Liver (tissue), 9 donors: Measurements from ENCODE around the gene CHD3. TPM values are rescaled to one million over a fixed set of nuclear protein-coding genes. Genes with fewer than 3 reads are reported as not detected.
A peak's percentile ranks its signal among the peaks of the same experiment; 100 is the strongest.

Experiments
- DNase-seq: peaks from one replicate; pipeline ENCODE4 v3.0.0-alpha.2; 2017; ENCODE audit warnings: low spot score
- H3K27ac ChIP-seq, 2 donors: one replicate each; pipeline ENCODE4 v1.7.0; 2013; ENCODE audit warnings: inconsistent platforms in 2 of 2, low read length in 2 of 2, control low read depth in 1 of 2, low read depth in 1 of 2, mild to moderate bottlenecking in 1 of 2
- H3K27me3 ChIP-seq, 4 donors: one replicate each; pipeline versions ENCODE4 v1.6.1 to v1.7.0; 2013; ENCODE audit warnings: low read length in 3 of 4, inconsistent platforms in 1 of 4, mild to moderate bottlenecking in 1 of 4, moderate library complexity in 1 of 4; ENCODE audit not compliant: control insufficient read depth in 4 of 4, insufficient read depth in 4 of 4
- H3K36me3 ChIP-seq, 4 donors: one replicate each; pipeline versions ENCODE4 v1.6.1 to v1.7.0; 2013; ENCODE audit warnings: low read length in 3 of 4, mild to moderate bottlenecking in 3 of 4, low read depth in 1 of 4, moderate library complexity in 1 of 4; ENCODE audit not compliant: control insufficient read depth in 4 of 4, insufficient read depth in 3 of 4
- H3K4me1 ChIP-seq, 4 donors: one replicate each; pipeline versions ENCODE4 v1.6.1 to v1.7.0; 2013; ENCODE audit warnings: low read length in 3 of 4, mild to moderate bottlenecking in 3 of 4, moderate library complexity in 1 of 4; ENCODE audit not compliant: control insufficient read depth in 4 of 4, insufficient read depth in 4 of 4
- H3K4me3 ChIP-seq, 3 donors: one replicate each; pipeline versions ENCODE4 v1.6.1 to v1.7.0; 2013; ENCODE audit warnings: low read length in 3 of 3, control low read depth in 1 of 3, low read depth in 1 of 3, mild to moderate bottlenecking in 1 of 3
- H3K9ac ChIP-seq, 2 donors: one replicate each; pipeline ENCODE4 v1.7.0; 2013; ENCODE audit warnings: low read length in 2 of 2, mild to moderate bottlenecking in 2 of 2, moderate library complexity in 2 of 2, control low read depth in 1 of 2, low read depth in 1 of 2
- H3K9me3 ChIP-seq, 4 donors: one replicate each; pipeline versions ENCODE4 v1.6.1 to v1.7.0; 2013; ENCODE audit warnings: low read length in 3 of 4; ENCODE audit not compliant: control insufficient read depth in 4 of 4
- CTCF ChIP-seq: fragments of 150-350 bp; IDR thresholded peaks from 2 replicates; pipeline ENCODE4 v1.5.1; 2017; ENCODE audit warnings: improper control_type of control experiment, low read depth, low read length; ENCODE audit not compliant: missing input control
- EGR1 ChIP-seq, 2 donors: IDR thresholded peaks; 2 replicates each; pipeline ENCODE4 v1.6.1; 2016 to 2018; ENCODE audit warnings: antibody characterized with exemption in 2 of 2, low read depth in 2 of 2
- FOXA1 ChIP-seq: IDR thresholded peaks from 2 replicates; pipeline ENCODE4 v1.6.1; 2016; ENCODE audit warnings: antibody characterized with exemption
- GABPA ChIP-seq, 2 donors: IDR thresholded peaks in 1 of 2; conservative IDR thresholded peaks in 1 of 2; 2 replicates each; pipeline ENCODE4 v1.6.1; 2016; ENCODE audit warnings: antibody characterized with exemption in 2 of 2, mild to moderate bottlenecking in 1 of 2, moderate library complexity in 1 of 2
- HNF4A ChIP-seq, 2 donors: conservative IDR thresholded peaks; 2 replicates each; pipeline ENCODE4 v1.6.1; 2016; ENCODE audit warnings: antibody characterized with exemption in 2 of 2, mild to moderate bottlenecking in 2 of 2
- HNF4G ChIP-seq: IDR thresholded peaks from 2 replicates; pipeline ENCODE4 v1.6.1; 2016; ENCODE audit warnings: antibody characterized with exemption
- JUND ChIP-seq, 2 donors: IDR thresholded peaks; 2 replicates each; pipeline ENCODE4 v1.6.1; 2016; ENCODE audit warnings: antibody characterized with exemption in 2 of 2
- RAD21 ChIP-seq, 2 donors: IDR thresholded peaks; 2 replicates each; pipeline ENCODE4 v1.6.1; 2016; ENCODE audit warnings: antibody characterized with exemption in 2 of 2, mild to moderate bottlenecking in 2 of 2
- REST ChIP-seq: IDR thresholded peaks from 2 replicates; pipeline ENCODE4 v1.6.1; 2016; ENCODE audit warnings: antibody characterized with exemption, mild to moderate bottlenecking
- RXRA ChIP-seq, 2 donors: IDR thresholded peaks; 2 replicates each; pipeline ENCODE4 v1.6.1; 2017 to 2018; ENCODE audit warnings: antibody characterized with exemption in 2 of 2, mild to moderate bottlenecking in 1 of 2
- SP1 ChIP-seq: IDR thresholded peaks from 2 replicates; pipeline ENCODE4 v1.6.1; 2018; ENCODE audit warnings: antibody characterized with exemption, mild to moderate bottlenecking
- TAF1 ChIP-seq: conservative IDR thresholded peaks from 2 replicates; pipeline ENCODE4 v1.6.1; 2016; ENCODE audit warnings: antibody characterized with exemption, mild to moderate bottlenecking
- YY1 ChIP-seq: IDR thresholded peaks from 2 replicates; pipeline ENCODE4 v1.6.1; 2016; ENCODE audit warnings: antibody characterized with exemption, mild to moderate bottlenecking
- ZBTB33 ChIP-seq: IDR thresholded peaks from 2 replicates; pipeline ENCODE4 v1.6.1; 2016; ENCODE audit warnings: antibody characterized with exemption
- WGBS: extraction: QIAGEN DNeasy Blood & Tissue Kit; methylation state at CpG from one replicate; pipeline ENCODE4 v1.1.7; 2013; 5-methylcytosine and 5-hydroxymethylcytosine counted together
- polyA plus RNA-seq, 2 donors: library from polyadenylated mRNA; stranded (reverse) in 1 of 2; unstranded in 1 of 2; fragments of 200-250 nt in 1 of 2; fragments of >200 nt in 1 of 2; fragmentation: Nextera tagmentation in 1 of 2; extraction: Ambion mirVana in 1 of 2; gene quantifications; one replicate each; pipeline versions ENCODE4 v1.2.1 to v1.2.3, GENCODE V29; 2013 to 2015
- total RNA-seq, 2 donors: library from RNA; depleted of rRNA; stranded (reverse); fragments of >200 nt; gene quantifications; one replicate each; pipeline ENCODE4 v1.2.3, GENCODE V29; 2014
- donor health status: healthy.
- donor health status: healthy.
- donor health status: healthy.
- donor health status: healthy.
- donor health status: healthy.

Gene CHD3
- total and polyA plus RNA-seq, 4 donors, result 1.9 to 14.4 (median 7.2) TPM

GRCh38 chr17:7852262-7852670 lies 36.3 kb upstream of the CHD3 start (continued):
- no peak for TF ChIP-seq TAF1

- Histone ChIP-seq H3K27ac (no peak overlapping the region), H3K9me3 (no peaks in the 10 kb centered on the region), H3K4me1 (peaks cover 5 to 26% (median 20%) of the 10 kb centered on the region in 4 donors), H3K9ac (no peak overlapping the region), H3K4me3 (no peak overlapping the region), H3K27me3 (no peaks in the 10 kb centered on the region), H3K36me3 (peaks cover 15 to 40% (median 25%) of the 10 kb centered on the region in 4 donors)
- TF ChIP-seq SP1 (no peak), RAD21 (IDR thresholded peaks at IDR 0.05) (no peak), FOXA1 (no peak), GABPA (IDR thresholded peaks at IDR 0.05 in 1 of 2, conservative IDR thresholded peaks at IDR 0.05 in 1 of 2) (no peak), HNF4G (no peak), RXRA (IDR thresholded peaks at IDR 0.05) (no peak), CTCF (no peak), HNF4A (conservative IDR thresholded peaks at IDR 0.05) (no peak)
- DNase-seq, result peak; percentile 32
- 92% methylated on average over 51 of the region's 51 CpGs for WGBS
Observed at GRCh38 chr17:7852919-7853690, 35.5 kb upstream of the CHD3 start.

- H3K4me3 ChIP-seq, result no peak overlapping the region
- H3K4me1 ChIP-seq, result peaks cover 5 to 32% (median 25%) of the 10 kb centered on the region in 4 donors
- H3K9ac ChIP-seq, result no peak overlapping the region
- no peak for DNase-seq
- WGBS, result 91% methylated on average over 21 of the region's 21 CpGs
- TF ChIP-seq TAF1, result no peak
- no peak for TF ChIP-seq RAD21 (IDR thresholded peaks at IDR 0.05)
- TF ChIP-seq ZBTB33, result no peak
- TF ChIP-seq SP1, result no peak
- TF ChIP-seq JUND (IDR thresholded peaks at IDR 0.05), result no peak
- no peak for TF ChIP-seq YY1
- TF ChIP-seq REST, result no peak
- TF ChIP-seq EGR1 (IDR thresholded peaks at IDR 0.05; ENCODE audit: low read depth in 2 of 2), result no peak
- no peak for TF ChIP-seq FOXA1
- no peak for TF ChIP-seq RXRA (IDR thresholded peaks at IDR 0.05)
- H3K36me3 ChIP-seq, result peaks cover 15 to 38% (median 25%) of the 10 kb centered on the region in 4 donors
- no peaks in the 10 kb centered on the region for H3K9me3 ChIP-seq
- H3K27ac ChIP-seq, result no peak overlapping the region
- H3K27me3 ChIP-seq, result no peaks in the 10 kb centered on the region
Observed at GRCh38 chr17:7853691-7854038, 34.9 kb upstream of the CHD3 start.
